Raji (cell line): ENCODE data around the gene GYS2.

Experiments used
- POLR2A ChIP-seq: IDR thresholded peaks from 2 replicates; pipeline ENCODE4 v1.6.1; 2011; ENCODE audit warnings: low read depth, low read length, control low read depth; ENCODE audit not compliant: insufficient read depth

Gene GYS2

GRCh38 chr12:21542403-21542802 lies 62.2 kb downstream of the GYS2 start:
- TF ChIP-seq POLR2A, result no peak

- no peak for TF ChIP-seq POLR2A
Observed at GRCh38 chr12:21541773-21542172, 62.9 kb downstream of the GYS2 start.

DNA sequence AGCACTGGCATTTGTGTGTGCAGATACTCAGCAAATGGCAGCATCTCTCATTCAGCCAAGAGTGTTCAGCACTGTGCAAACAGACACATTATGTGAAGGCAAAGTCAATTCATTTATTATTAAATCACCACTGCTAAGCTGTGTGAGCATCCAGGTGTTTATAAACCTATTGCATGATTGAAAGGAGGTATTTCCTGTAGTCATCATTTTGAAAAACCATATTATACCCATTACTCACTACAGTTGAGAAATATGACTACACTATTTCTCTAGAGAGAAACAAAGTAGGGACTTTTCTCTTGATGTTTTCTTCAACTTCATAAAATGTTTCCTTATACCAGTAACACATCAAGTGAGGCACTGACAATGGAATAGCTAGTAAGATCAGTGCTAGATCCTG lies 64.8 kb downstream of the GYS2 start:
- TF ChIP-seq POLR2A, result no peak

- no peak for TF ChIP-seq POLR2A
Observed at GRCh38 chr12:21538061-21538653, 66.5 kb downstream of the GYS2 start.

DNA sequence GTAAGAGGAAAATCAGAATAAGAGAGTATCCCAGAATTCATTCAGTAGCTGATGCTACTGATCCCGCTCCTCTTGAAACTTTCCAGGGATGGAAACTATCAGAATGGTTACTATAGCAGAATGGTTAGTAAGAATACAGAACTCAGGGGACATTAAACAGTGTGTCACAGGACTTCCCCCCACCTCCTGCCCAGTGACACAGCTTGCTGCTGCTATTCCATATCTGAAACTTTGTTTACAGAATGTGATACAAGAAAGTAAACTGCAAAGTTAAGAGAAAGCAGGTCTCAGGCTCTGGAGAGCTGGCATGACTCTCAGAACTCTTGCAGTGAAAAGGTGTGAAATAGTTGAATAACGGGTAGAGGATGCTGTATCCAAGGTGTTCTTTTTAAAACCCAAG lies 75.2 kb downstream of the GYS2 start:
- TF ChIP-seq POLR2A, result no peak

DNA sequence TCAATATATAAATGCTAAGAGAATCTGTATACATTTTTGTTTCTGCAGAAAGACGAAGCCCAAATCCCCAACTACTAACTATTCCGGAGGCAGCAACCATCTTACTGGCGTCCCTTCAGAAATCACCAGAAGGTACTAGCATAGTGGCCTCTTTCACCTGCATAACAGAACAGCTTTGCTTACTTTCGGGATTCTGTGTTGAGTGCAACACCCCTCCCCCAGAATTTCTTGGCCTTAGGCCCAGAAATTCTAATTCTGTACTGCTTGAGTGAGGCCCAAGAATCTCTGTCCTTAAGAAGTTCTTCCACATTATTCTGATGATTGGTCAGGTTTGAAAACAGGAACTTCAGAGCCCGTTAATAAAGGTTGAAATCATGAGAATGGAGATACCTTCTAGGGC lies 75.7 kb downstream of the GYS2 start:
- TF ChIP-seq POLR2A, result no peak

- no peak for TF ChIP-seq POLR2A
Observed at GRCh38 chr12:21527451-21528180, 77.0 kb downstream of the GYS2 start.

GRCh38 chr12:21526721-21527345 lies 77.8 kb downstream of the GYS2 start:
- no peak for TF ChIP-seq POLR2A

DNA sequence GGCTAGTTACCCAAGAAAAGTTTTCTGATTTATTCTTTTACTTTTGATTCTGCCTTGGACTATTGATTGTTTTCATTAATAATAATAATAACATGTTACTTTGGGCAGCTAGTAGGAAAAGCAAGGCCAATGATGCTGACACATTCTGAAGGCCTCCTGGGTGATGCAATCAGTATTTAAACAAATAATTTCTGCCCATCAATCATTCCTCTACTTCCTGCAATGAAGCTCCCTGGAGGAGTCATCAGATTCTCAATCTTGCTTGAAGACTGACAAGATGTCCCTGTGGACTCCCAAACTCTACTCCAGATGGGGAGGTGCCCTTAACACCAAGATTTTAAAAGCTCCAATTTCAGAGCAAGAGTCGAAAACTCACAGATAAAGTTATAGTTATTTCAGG lies 78.6 kb downstream of the GYS2 start, which contains the start of gene SPX:
SPX (plus strand) TSS at position 244 of the 400 bp plus-strand sequence. CDS start 177 bp downstream, outside the sequence.
- TF ChIP-seq POLR2A, result no peak

GRCh38 chr12:21523148-21523547 lies 81.5 kb downstream of the GYS2 start:
- TF ChIP-seq POLR2A, result no peak

DNA sequence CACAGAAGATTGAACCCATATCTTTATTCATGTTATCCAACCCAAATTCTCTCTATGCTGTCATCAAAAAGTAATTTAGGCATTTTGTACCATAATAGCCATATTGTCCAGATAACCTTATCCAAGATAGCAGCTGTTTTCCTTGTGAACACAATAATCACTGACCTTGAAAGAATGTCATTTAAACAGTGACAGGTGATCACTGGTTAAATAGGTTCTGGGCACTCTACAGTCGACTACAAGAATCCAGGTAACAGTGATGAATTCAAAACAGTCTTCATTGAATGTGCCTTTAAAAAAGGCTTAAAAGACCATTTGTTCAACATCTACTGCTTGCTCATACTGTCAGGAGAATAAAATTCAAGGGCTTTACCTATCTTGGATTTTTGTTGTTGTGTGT lies 83.1 kb downstream of the GYS2 start:
- no peak for TF ChIP-seq POLR2A

DNA sequence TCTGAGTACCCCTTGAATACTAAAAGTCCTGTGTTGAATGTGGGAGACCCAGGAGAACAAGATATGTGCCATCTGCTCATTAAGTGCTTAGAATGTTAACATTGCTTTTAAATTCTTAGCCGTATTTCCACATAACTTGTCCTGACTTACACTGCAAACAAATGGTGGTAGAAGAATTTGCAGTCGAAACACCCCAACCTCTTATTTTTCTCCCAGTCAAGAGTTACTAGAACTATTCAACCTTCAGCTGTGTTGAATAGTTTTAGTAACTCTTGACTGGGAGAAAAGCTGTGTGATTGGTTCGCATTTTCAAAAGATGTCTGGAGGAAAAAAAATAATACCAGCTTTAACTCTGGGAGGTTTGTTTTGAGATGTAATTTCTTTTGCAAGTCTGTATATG lies 86.2 kb downstream of the GYS2 start:
- no peak for TF ChIP-seq POLR2A

- no peak for TF ChIP-seq POLR2A
Observed at GRCh38 chr12:21516281-21516680, 88.4 kb downstream of the GYS2 start.

DNA sequence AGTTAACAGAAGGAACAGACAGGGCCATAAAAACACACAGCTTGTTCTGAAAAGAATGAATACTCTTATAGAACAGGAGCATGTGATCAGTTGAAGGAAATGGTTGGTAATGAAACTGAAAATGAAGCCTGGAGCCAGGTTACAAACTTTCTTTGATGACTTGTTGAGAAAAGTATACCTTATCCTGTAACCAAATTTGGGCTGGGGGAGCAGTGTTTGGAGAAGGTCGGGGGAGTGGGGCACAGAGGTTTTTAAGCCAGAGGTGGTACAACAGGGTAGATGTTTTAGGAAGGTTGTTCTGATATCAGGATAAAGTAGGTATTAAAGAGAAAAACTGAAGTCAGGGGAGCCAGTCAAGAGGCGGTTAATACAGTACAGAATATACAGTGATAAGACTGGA lies 94.9 kb downstream of the GYS2 start:
- no peak for TF ChIP-seq POLR2A

DNA sequence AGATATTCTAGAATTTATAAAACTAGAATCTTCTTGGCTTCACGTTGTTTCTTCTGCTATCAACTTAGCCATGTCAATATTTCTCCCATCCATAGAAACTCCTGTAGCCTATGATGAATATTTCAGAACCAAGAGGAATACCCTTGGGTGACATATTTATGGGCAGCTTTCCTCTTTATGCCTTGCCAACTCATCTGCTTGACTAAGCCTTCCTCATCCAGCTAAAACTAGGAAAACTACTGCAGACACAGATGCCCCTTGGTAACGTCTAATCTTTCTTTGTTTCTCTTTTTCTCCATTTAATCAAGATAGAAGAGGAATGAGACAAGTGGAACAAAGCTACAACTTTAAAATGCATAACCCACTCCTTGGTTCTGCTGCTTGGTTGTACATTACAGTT lies 96.8 kb downstream of the GYS2 start:
- TF ChIP-seq POLR2A, result no peak

DNA sequence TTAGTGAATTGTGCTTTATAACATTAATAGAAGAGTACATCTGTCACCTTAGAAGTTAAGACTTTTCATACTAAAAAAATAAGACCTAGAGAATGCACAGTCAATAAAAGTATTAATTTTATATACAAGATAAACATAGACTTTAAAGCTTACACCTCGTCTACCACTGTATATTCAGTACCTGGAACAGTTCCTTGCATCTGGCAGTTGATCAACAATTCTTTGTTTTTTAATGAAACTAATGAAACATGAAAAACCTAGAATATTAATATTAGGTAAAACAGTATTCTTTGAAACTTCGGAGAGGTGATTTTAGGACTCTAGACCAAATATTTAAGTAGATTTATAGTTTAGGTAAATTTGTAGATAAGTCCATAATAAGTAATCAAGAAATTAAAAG lies 98.8 kb downstream of the GYS2 start:
- TF ChIP-seq POLR2A, result no peak
